Activated CD4-positive, alpha-beta T cell treated with anti-CD3 and anti-CD28 coated beads for 36 hours (primary cell): Measurements from ENCODE around the gene KLF16. TPM values are rescaled to one million over a fixed set of nuclear protein-coding genes. Genes with fewer than 3 reads are reported as not detected.

Experiments used
- ATAC-seq: fragments of 200-7000 bp; cut with Tn5 transposase; one replicate; pipeline ENCODE4 v1.10.0; 2021; ENCODE audit warnings: mild to moderate bottlenecking, moderate library complexity
- CTCF ChIA-PET: fragments of 350-600 bp; sonication (Branson Sonifier 250); formaldehyde crosslinking; loops from one replicate; lab custom pipeline; 2021; ENCODE audit warnings: antibody characterized with exemption; lab: Charles Lee
- POLR2A ChIA-PET: fragments of 350-600 bp; sonication (Branson Sonifier 250); formaldehyde crosslinking; loops from one replicate; lab custom pipeline; 2021; ENCODE audit warnings: antibody characterized with exemption, inconsistent platforms; lab: Charles Lee
- DNase-seq: peaks from one replicate; pipeline ENCODE4 v3.0.0-alpha.2; 2020
- H3K27ac Mint-ChIP-seq: one replicate; pipeline ENCODE4 v1.8.0; 2021; ENCODE audit warnings: mixed read lengths
- H3K27me3 Mint-ChIP-seq: one replicate; pipeline ENCODE4 v1.8.0; 2021; ENCODE audit warnings: mixed read lengths
- H3K36me3 Mint-ChIP-seq: one replicate; pipeline ENCODE4 v1.8.0; 2021; ENCODE audit warnings: low read depth, mixed read lengths
- H3K4me1 Mint-ChIP-seq: one replicate; pipeline ENCODE4 v1.8.0; 2021; ENCODE audit warnings: mixed read lengths
- H3K4me3 Mint-ChIP-seq: one replicate; pipeline ENCODE4 v1.8.0; 2021; ENCODE audit warnings: mild to moderate bottlenecking, moderate library complexity, mixed read lengths
- H3K9me3 Mint-ChIP-seq: one replicate; pipeline ENCODE4 v1.8.0; 2021; ENCODE audit warnings: low read depth, mixed read lengths
- intact Hi-C, 2 experiments: fragments of 100-400 bp; cut with DNase I in 1 of 2; cut with micrococcal nuclease in 1 of 2; formaldehyde crosslinking; loops; one replicate each; pipeline versions ENCODE4 v1.14.2 to v1.15.1; 2022 to 2024; cut with DNase I, micrococcal nuclease
- total RNA-seq, 2 experiments: library from RNA; stranded (reverse); gene quantifications; one replicate each; pipeline ENCODE4 v1.2.3, GENCODE V29; 2021

The KLF16 gene
- total RNA-seq, 2 experiments from 2014 or later: 22.5 to 28.8 TPM

DNA sequence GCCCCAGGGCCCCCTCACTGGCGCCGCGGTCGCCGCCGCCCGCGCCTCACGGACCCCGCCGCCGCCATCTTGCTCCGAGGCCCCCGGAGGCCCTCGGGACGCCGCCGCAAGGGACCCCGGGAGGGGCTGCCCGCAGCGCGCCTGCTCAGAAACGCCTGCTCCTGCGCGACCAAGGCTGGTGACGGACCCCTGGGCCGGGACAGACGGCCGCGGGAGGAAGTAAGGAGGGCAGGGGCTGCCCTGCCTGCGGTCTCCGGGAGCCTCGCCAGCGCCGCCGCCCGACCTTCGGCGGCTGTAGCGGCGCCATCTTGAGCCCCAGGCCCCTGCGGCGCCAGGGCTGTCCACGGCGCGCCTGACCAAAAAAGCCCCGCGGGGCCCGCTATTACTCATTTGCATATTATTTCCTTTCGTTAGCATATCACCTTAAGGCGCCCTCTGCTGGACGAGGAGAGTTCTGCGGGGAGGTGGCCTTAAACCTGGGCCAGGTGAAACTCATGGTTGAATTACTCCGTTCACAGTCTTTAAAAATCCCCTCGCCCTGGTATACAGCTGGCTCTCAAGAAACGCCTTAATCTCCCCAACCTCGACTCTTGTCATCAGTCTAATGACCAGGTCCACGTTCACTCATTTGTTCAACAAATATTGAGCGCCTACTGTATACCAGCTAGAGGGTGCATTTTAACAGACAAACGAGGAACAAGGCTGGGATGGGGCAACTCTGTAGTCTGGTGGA, 14.8 kb downstream of the KLF16 start, which contains the start of gene REXO1:
Gene REXO1, minus strand, starts transcription at position 85 of the 733 bp plus-strand sequence. CDS start 125 bp downstream, outside the sequence.
- Mint-ChIP-seq H3K9me3 (no peaks in the 10 kb centered on the region), H3K27me3 (no peaks in the 10 kb centered on the region), H3K36me3 (peaks cover 13% of the 10 kb centered on the region), H3K4me3 (peak within 1 kb of the TSS; percentile 92), H3K4me1 (peaks cover 65% of the 10 kb centered on the region), H3K27ac (peak within 1 kb of the TSS; percentile 88)
- ChIA-PET CTCF (interaction anchor here (1.0 to 1.7 kb wide), 2 partner anchors 11 to 28 kb away, joined by 3 to 9 read pairs; no protein-coding TSS in a partner anchor), POLR2A (interaction anchor here (0.6 kb wide), 1 partner anchor 1535 kb away, joined by 3 read pairs; no protein-coding TSS in a partner anchor)
- DNase-seq (peak; percentile 98), ATAC-seq (peak; percentile 72)
- intact Hi-C loops: loop anchor here (1.0 to 2.0 kb wide), 9 partner anchors 14 to 465 kb away; partner anchors contain the start of genes ADAT3 (in 1 of the 2), ATP8B3 (in 1 of the 2), CSNK1G2 (in 1 of the 2) and KLF16 (in 1 of the 2)

DNA sequence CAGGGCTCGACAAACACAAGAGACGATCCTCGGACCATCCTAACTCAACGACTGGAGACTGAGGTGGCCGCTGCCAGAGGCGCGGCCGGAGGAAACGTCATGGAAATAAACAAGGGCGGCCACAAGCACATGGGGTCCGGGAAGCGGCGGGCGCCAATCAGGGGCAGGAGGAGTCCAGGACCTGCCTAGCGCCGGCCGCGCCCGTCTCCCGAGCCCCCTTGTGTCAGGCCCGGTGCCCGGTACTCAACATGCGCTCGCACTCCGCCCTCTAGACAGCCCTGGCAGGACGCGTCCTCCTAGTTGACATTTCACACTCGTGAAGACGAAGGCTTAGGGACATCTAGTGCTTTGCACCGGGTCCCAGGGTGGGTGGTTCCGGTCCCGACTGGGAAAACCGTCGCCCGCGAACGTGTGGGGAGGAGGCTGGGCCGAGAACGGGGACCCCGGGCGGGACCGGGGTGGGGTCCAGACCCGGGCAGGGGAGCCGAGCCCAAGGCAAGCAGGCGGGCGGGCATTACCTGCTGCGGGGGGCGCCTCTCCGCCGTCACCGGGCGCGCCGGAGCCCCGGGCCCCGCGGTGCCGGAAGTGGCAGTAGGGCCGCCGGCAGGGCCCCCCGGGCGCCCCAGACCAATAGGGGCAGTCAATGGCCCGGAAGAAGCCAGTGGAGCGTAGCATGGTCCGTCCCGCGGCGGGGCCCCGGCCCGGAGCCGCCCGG, 15.5 kb downstream of the KLF16 start:
- Mint-ChIP-seq H3K36me3 (peaks cover 11% of the 10 kb centered on the region), H3K27me3 (no peaks in the 10 kb centered on the region), H3K4me1 (peaks cover 60% of the 10 kb centered on the region), H3K9me3 (no peaks in the 10 kb centered on the region), H3K27ac (peak overlapping the region; percentile 88), H3K4me3 (peak overlapping the region; percentile 92)
- ChIA-PET CTCF (interaction anchor here (2.2 kb wide), 1 partner anchor 22 kb away, joined by 13 read pairs; no protein-coding TSS in a partner anchor), POLR2A (no interaction called here)
- peak; percentile 57 for DNase-seq
- peak; percentile 24 for ATAC-seq
- intact Hi-C loops: loop anchor here (1.0 to 2.0 kb wide), 9 partner anchors 15 to 465 kb away; partner anchors contain the start of genes ADAT3 (in 1 of the 2), ATP8B3 (in 1 of the 2), CSNK1G2 (in 1 of the 2) and KLF16 (in 1 of the 2)

DNA sequence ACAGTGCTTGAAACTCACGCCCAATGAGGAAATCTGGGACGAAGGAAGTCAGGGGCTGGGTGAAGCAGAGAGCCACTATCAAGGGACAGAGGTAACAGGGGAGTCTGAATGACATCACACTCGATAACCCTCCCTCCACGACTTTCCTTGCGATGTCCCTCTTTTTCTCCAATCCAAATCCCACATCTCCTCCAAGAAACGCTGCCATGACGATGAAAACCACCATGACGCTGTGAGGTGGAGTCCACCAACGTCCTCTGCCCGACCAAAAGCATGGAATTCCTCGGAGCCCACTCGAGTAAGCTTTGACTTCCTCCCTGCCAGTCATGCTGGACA, 16.1 kb downstream of the KLF16 start:
- H3K4me3 Mint-ChIP-seq: peak overlapping the region; percentile 92
- ATAC-seq: no peak
- no peaks in the 10 kb centered on the region for H3K9me3 Mint-ChIP-seq
- ChIA-PET CTCF (interaction anchor here (0.6 to 2.2 kb wide), 3 partner anchors 9 to 402 kb away, joined by 3 to 13 read pairs (median 7); no protein-coding TSS in a partner anchor), POLR2A (interaction anchor here (0.7 kb wide), 1 partner anchor 9 kb away, joined by 4 read pairs; no protein-coding TSS in a partner anchor)
- no peak for DNase-seq
- peaks cover 60% of the 10 kb centered on the region for H3K4me1 Mint-ChIP-seq
- intact Hi-C loops: no loop called here
- H3K27ac Mint-ChIP-seq: peak overlapping the region; percentile 88
- no peaks in the 10 kb centered on the region for H3K27me3 Mint-ChIP-seq
- H3K36me3 Mint-ChIP-seq: peaks cover 11% of the 10 kb centered on the region

DNA sequence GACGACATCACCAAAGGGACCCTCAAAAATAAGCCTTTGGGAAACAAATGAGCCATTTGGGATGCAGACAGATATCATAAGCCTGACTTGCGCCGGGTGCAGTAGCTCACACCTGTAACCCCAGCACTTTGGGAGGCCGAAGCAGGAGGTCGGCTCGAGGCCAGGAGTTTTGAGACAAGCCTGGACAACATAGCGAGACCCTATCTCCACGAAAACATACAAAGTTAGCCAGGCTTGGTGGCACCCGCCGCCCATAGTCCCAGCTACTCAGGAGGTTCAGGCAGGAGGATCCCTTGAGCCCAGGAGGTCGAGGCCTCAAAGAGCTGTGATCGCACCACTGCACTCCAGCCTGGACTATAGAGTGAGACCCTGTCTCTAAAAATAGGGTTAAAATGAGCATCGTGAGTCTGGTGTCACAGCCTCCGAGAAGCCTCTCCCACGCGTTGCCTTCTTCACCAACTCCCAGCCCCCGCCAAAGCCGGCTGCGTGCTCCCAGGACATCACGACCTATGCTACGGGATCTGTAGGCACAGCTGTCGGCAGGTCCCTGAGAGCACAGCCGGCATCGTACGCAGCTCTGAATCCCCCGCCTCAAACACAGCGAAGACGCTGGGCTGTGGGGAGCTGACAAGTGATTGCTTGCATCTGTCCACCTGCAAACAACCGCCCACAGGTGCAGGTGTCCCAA, 16.7 kb downstream of the KLF16 start:
- peak overlapping the region; percentile 88 for H3K27ac Mint-ChIP-seq
- H3K4me3 Mint-ChIP-seq: peak overlapping the region; percentile 92
- POLR2A ChIA-PET: interaction anchor here (0.7 kb wide), 1 partner anchor 10 kb away, joined by 4 read pairs; no protein-coding TSS in a partner anchor
- CTCF ChIA-PET: interaction anchor here (0.6 to 2.2 kb wide), 6 partner anchors 8 to 401 kb away, joined by 3 to 13 read pairs (median 3); no protein-coding TSS in a partner anchor
- DNase-seq (no peak), ATAC-seq (no peak)
- peaks cover 64% of the 10 kb centered on the region for H3K4me1 Mint-ChIP-seq
- no peaks in the 10 kb centered on the region for H3K9me3 Mint-ChIP-seq
- H3K36me3 Mint-ChIP-seq: peaks cover 11% of the 10 kb centered on the region
- no peaks in the 10 kb centered on the region for H3K27me3 Mint-ChIP-seq
- intact Hi-C loops: no loop called here

DNA sequence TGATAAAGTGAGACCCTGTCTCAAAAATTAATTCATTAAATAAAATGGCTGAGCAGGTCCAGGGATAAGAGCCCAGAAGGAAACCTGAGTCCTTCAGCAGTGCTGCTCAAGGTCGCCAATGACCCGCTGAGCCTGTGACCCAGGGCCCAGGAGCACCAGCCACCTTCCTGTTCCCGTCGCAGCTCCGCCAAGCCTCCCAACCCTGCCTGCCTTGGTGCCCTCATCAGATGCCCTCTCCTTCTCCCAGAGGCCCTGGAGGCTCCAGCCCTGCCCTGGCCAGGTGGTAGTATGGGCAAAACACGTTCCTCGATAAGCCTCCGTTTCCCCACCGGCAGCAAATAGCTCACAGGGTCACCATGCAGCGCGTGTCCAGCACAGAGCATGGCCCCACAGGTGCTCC, 17.7 kb downstream of the KLF16 start:
- H3K27ac Mint-ChIP-seq: no peak overlapping the region
- peaks cover 64% of the 10 kb centered on the region for H3K4me1 Mint-ChIP-seq
- intact Hi-C loops: no loop called here
- H3K9me3 Mint-ChIP-seq: no peaks in the 10 kb centered on the region
- peak overlapping the region; percentile 92 for H3K4me3 Mint-ChIP-seq
- peaks cover 11% of the 10 kb centered on the region for H3K36me3 Mint-ChIP-seq
- ATAC-seq (no peak), DNase-seq (no peak)
- no peaks in the 10 kb centered on the region for H3K27me3 Mint-ChIP-seq
- POLR2A ChIA-PET: interaction anchor here (0.5 to 1.1 kb wide), 4 partner anchors 11 to 630 kb away, joined by 3 to 5 read pairs (median 4); partner anchors contain the start of gene GADD45B
- CTCF ChIA-PET: interaction anchor here (1.1 to 2.2 kb wide), 2 partner anchors 11 to 19 kb away, joined by 3 to 13 read pairs; no protein-coding TSS in a partner anchor

DNA sequence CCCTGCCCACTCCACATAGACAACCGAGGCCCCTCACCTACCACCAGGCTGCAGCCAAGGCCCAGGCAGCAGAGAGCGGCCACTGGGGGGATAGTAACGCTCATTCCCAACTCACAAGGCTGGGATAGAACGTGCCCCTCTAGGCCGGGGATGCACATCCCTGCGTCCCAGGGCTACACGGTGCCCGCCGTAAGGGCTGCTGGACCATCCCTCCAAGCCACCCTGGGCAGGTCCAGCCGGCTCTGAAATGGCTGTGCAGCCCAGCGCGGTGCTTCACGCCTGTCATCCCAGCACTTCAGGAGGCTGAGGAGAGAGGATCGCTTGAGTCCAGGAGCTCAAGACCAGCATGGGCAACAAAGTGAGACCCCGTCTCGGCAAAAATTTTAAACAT, 18.3 kb downstream of the KLF16 start:
- Mint-ChIP-seq H3K36me3 (peaks cover 11% of the 10 kb centered on the region), H3K4me3 (no peak overlapping the region), H3K27ac (no peak overlapping the region), H3K27me3 (no peaks in the 10 kb centered on the region), H3K4me1 (peaks cover 67% of the 10 kb centered on the region), H3K9me3 (no peaks in the 10 kb centered on the region)
- no peak for ATAC-seq
- ChIA-PET POLR2A (interaction anchor here (0.6 to 1.1 kb wide), 4 partner anchors 12 to 631 kb away, joined by 3 to 5 read pairs (median 4); partner anchors contain the start of gene GADD45B), CTCF (interaction anchor here (1.1 to 2.2 kb wide), 2 partner anchors 11 to 19 kb away, joined by 3 to 13 read pairs; no protein-coding TSS in a partner anchor)
- DNase-seq: no peak
- intact Hi-C loops: no loop called here

DNA sequence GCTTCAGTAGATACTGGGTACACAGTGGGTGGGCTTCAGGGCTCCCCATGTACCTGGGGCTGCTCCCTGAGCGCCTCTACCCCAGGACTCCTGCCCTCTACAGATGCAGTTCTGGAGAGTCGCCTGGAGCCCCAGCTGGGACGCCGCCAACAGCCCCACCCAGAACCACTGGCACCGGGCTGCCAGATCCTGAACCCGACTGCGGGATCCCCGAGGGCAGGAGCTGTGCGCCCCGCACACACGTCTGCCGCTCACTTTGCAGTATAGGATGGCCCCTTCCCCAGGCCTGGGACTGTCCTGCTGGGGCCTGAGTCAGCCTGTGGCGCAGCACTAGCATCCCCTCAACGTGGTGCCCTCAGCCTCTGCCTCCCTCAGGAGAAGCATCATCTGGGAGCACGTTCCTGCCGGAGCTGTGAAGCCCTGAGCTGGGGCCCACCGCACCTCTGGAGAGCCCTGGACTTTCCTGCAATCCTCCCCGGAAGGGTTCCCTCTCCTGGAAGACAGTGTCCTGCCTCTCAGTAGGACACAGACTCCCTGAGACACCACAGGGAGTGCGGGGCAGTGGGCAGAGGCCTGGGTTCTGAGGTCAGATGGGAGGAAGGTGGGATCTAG, 18.8 kb downstream of the KLF16 start:
- H3K27ac Mint-ChIP-seq: no peak overlapping the region
- DNase-seq (no peak), ATAC-seq (no peak)
- ChIA-PET CTCF (no interaction called here), POLR2A (interaction anchor here (0.6 to 1.1 kb wide), 4 partner anchors 12 to 631 kb away, joined by 3 to 5 read pairs (median 4); partner anchors contain the start of gene GADD45B)
- peaks cover 11% of the 10 kb centered on the region for H3K36me3 Mint-ChIP-seq
- no peaks in the 10 kb centered on the region for H3K9me3 Mint-ChIP-seq
- H3K4me1 Mint-ChIP-seq: peaks cover 63% of the 10 kb centered on the region
- H3K4me3 Mint-ChIP-seq: no peak overlapping the region
- H3K27me3 Mint-ChIP-seq: no peaks in the 10 kb centered on the region
- intact Hi-C loops: no loop called here

DNA sequence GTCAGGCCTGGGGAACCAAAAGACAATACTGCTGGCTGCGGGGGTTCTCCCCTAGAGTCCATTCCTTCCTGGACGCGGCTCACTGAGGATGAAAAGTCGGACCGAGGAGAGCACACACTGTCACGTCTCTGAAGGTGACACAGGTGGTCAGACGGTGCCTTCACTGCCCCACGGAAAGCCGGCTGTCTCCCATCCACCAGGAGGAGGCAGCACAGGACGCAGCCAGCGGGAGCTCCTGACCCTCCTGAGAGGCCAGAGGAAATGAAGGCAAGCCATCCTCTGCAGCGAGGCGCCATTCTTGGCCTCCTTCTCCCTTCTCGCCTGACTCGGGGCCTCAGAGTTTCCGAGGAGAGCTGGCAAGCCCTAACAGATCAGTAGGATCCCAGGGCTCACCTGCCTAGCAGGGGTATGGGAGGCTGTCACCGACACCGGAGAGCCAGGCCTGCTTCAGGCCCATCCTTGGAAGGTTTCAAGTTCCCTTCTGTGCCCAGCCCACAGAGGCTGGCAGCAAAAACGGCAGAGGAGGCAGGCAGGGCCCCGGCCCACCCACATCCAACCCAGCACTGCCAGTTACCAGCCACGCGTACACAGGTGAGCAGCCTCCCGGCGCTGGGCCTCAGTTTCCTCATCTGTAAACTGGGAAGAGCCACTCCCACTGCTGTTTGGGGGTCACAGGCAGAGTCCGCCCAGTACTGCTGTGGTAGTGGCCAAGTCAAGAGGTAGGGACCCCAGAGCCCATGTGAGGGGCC, 19.6 kb downstream of the KLF16 start:
- Mint-ChIP-seq H3K4me3 (no peak overlapping the region), H3K27ac (no peak overlapping the region), H3K36me3 (peaks cover 11% of the 10 kb centered on the region), H3K4me1 (peaks cover 57% of the 10 kb centered on the region), H3K27me3 (no peaks in the 10 kb centered on the region), H3K9me3 (no peaks in the 10 kb centered on the region)
- intact Hi-C loops: no loop called here
- ChIA-PET POLR2A (no interaction called here), CTCF (no interaction called here)
- DNase-seq: no peak
- ATAC-seq: no peak

DNA sequence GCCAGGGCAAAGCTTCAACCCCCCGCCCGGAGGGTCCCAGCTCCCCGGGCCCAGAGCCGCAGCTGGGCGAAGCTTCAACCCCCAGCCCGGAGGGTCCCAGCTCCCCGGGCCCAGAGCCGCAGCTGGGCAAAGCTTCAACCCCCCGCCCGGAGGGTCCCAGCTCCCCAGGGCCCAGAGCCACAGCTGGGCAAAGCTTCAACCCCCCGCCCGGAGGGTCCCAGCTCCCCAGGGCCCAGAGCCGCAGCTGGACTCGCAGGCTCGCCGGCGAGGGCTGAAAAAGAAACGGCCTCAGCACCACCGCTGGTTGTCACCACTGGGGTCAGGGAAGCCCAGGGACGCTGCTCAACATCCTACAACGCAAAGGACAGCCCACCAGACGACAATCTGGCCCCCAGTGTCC, 20.3 kb downstream of the KLF16 start:
- ChIA-PET CTCF (interaction anchor here (0.6 kb wide), 2 partner anchors 30 to 334 kb away, joined by 3 read pairs; no protein-coding TSS in a partner anchor), POLR2A (interaction anchor here (0.6 kb wide), 2 partner anchors 13 to 226 kb away, joined by 3 to 7 read pairs; no protein-coding TSS in a partner anchor)
- H3K36me3 Mint-ChIP-seq: peaks cover 11% of the 10 kb centered on the region
- no peak for ATAC-seq
- H3K9me3 Mint-ChIP-seq: no peaks in the 10 kb centered on the region
- H3K4me1 Mint-ChIP-seq: peaks cover 55% of the 10 kb centered on the region
- H3K27ac Mint-ChIP-seq: no peak overlapping the region
- DNase-seq: no peak
- no peak overlapping the region for H3K4me3 Mint-ChIP-seq
- H3K27me3 Mint-ChIP-seq: no peaks in the 10 kb centered on the region
- intact Hi-C loops: no loop called here
